GM19043 (cell line): ENCODE results near the gene OR1I1.
"Not testable (repeated sequence)": the region's sequence is repeated elsewhere in the genome, so short reads cannot be mapped to it uniquely, and the experiment has no call there.

Source experiments
- ATAC-seq: cut with Tn5 transposase; IDR thresholded peaks from one replicate; pipeline ENCODE4 v1.9.1; 2021; ENCODE audit warnings: low read depth; ENCODE audit not compliant: unreplicated experiment

The OR1I1 gene

DNA sequence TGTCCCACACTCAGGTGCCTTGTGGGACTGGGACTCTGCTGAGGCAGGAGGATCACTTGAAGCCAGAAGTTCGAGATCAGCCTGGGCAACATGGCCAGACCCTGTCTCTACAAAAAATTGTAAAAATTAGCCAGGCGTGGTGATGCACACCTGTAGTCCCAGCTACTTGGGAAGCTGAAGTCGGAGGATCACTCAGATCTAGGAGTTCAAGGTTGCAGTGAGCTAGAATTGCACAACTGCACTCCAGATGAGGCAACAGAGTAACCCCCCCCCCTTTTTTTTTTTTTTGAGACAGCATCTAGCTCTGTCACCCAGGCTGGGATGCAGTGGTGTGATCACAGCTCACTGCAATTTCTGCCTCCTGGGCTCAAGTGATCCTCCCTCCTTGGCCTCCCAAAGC, 14.2 kb downstream of the OR1I1 start:
- no peak for ATAC-seq

DNA sequence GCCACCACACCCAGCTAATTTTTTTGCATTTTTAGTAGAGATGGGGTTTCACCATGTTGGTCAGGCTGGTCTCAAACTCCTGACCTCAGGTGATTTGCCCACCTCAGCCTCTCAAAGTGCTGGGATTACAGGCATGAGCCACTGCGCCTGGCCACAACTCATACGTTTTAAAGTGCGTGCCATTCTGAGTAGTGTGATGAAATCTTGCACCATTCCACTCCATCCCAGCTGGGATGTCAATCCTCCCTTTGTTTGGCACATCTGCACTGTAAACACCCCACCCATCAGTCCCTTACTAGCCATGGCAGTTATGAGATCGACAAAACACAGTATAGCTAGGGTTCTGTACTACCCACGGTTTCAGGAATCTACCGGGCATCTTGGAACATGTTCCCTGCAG, 16.0 kb downstream of the OR1I1 start:
- ATAC-seq = not testable (repeated sequence)

GRCh38 chr19:15098460-15098859, 16.4 kb downstream of the OR1I1 start:
- ATAC-seq = no peak

- ATAC-seq = no peak
These were observed 17.1 kb downstream of the OR1I1 start for GRCh38 chr19:15099017-15099582.

- no peak for ATAC-seq
These were observed 19.6 kb downstream of the OR1I1 start for GRCh38 chr19:15101479-15102082.

DNA sequence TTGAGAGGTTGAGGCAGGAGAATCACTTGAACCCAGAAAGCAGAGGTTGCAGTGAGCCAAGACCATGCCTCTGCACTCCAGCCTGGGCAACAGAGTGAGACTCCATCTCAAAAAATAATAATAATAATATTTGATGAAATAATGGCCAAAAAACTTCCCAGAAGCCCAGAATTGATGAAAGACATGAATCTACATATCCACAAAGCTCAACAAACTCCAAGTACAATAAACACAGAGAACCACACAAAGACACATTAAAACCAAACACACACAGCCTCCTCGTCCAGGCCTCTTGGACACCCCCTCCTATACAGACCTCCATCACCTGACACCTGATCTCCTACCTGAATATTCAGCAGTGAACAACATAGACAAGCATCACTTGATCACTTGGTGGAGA, 22.0 kb downstream of the OR1I1 start:
- no peak for ATAC-seq

DNA sequence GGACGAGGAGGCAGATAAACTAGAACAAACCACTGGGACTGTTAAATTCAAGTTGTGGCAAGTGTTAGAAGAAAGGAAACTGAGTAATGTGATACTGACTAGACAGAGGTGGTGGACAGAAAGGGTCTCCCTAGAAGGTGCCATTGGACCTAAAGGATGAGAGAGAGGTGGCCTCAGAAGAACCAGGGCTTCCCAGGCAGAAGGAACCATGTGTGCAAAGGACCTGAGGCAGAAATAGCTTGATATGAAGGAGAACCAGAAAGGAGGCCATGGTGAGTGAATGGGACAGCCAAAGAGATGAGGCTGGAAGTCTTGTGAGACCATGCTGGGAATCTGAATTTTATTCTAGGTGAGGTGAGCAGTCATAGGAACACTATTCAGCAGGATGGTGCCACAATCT, 22.4 kb downstream of the OR1I1 start:
- ATAC-seq = no peak

DNA sequence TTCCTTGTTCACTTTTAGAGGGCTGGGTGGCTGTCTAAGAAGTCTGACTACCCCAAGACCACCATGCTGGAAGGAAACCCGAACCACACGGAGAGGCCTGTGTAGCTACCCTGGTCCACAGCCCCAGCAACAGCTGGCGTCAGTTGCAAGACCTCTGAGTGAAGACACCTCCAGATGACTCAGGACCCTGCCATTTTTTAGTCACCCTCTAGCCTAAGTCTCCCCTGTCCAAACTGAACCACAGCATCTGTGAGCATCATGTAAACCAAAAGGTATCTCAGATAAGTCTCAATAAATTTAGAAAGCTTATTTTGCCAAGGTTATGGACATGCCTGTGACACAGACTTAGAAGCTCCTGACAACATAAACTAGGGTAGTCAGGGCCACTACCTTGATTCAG, 23.0 kb downstream of the OR1I1 start:
- no peak for ATAC-seq

DNA sequence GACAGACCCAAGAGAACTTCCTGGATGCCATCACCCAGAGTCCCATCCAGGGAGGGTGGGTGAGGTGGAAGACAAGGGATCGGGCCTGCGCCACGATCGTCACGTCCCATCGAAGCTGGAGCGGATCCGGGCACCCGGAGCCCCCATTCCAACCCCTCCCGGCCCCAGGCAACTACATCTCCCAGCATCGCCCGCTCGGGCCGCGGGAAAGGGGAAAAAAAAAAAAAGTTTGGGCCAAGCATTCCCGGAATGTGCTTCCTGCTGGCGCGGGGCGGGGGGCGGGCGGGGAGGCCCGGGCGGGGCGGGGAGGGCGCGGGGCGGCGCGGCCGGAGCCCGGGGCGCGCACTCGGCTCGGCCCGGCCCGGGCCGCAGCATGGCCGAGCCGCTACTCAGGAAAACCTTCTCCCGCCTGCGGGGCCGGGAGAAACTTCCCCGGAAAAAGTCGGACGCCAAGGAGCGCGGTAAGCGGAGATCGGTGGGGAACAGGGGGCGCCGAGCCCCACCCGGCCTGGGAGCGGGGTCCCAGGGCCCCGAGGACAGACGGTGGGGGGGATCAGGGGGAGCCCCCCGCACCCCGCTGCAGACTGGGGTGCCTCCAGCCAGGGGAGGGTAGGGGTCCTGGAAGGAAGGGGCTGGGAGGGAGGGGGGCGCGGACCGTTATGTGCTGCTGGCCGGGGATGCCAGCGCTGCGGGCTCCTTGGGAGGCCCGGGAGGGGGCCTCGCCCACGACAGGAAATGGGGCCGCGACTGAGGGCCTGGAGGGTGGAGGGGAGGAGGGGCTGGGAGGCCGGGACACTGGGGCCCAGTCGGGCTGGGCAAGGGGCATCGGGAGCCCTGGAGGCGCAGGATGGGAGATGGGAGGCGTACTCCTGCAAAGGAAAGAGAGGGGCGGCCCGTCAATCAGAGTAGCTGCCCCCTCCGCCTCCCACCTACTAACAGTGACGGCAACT, 25.3 kb downstream of the OR1I1 start, which contains the start of gene SYDE1:
TSS of gene SYDE1 (plus strand) at position 341 of the 950 bp plus-strand sequence. CDS start at position 374, 33 bp downstream.
- ATAC-seq = no peak

DNA sequence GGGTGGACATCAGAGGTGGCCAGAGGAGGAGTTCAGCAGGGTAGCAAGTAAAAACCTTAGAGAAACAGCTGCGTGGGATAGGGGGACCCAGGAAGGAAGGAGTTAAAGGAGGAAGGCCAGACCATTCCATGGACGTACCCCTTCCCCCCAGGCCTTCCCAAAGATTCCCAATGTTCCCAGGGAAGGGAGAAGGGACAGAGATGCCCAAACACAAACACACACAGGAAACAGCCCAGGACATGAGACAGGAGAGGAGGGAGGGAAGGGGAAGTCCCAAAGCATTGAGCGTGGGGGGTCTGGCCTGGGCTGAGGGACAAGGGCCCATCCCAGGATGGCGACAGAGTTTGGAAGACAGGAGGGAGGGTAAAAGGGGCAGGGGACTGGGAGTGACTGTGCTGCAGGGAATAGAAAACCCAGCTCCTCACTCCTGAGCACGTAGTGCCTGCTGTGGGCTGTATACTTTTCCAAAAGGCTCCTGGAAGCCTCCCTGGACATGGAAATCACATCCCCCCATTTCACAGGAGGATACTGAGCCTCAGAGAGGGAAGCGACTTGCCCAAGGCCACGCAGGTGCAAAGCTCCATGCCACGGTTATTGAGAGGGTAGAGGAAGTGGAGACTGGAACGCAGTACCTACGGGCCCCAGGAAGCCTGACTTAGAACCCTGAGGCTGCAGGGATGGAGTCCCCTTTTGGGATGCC, 26.3 kb downstream of the OR1I1 start:
- ATAC-seq = no peak

DNA sequence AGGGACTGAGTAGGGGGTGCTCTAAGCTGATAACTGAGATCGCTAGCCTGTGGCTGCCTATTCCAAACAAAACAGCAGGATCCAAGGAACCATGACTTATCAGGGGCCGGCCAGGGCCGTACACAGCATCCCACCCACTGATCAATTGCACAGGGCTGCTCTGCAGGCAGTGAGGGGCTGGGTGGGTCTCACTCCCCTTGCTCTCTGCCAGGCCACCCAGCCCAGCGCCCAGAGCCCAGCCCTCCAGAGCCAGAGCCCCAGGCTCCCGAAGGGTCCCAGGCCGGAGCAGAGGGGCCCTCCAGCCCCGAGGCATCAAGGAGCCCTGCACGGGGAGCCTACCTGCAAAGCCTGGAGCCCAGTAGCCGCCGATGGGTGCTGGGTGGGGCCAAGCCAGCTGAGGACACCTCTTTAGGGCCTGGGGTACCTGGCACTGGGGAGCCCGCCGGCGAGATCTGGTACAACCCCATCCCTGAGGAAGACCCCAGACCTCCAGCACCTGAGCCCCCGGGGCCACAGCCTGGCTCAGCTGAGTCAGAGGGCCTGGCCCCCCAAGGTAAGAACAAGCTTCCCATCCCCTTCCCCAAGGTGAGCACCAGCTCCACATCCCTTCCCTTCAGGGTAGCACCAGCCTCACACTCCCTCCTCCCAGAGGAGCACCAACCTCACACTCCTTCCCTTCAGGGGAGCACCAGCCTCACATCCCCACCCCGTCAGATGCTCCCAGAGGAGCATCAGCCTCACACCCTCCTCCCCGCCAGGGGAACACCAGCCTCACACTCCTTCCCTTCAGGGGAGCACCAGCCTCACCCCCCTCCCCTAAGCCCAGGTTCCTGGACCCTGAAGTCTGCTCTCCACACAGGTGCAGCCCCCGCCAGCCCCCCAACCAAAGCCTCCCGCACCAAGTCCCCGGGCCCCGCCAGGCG, 27.1 kb downstream of the OR1I1 start:
- no peak for ATAC-seq

GRCh38 chr19:15109768-15110417, 27.9 kb downstream of the OR1I1 start:
- no peak for ATAC-seq

DNA sequence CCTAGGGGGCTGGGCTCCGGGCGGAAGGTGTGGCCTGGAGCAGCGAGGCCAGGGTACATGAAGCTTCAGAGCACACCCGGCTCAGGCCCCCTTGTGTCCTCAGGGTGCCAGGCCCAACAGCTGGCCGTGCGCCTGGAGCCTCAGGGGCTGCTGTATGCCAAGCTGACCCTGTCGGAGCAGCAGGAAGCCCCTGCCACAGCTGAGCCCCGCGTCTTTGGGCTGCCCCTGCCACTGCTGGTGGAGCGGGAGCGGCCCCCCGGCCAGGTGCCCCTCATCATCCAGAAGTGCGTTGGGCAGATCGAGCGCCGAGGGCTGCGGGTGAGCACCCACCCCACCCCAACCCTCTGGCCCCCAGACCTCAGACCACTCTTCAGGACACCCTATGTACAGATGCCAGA, 28.4 kb downstream of the OR1I1 start:
- ATAC-seq = no peak

DNA sequence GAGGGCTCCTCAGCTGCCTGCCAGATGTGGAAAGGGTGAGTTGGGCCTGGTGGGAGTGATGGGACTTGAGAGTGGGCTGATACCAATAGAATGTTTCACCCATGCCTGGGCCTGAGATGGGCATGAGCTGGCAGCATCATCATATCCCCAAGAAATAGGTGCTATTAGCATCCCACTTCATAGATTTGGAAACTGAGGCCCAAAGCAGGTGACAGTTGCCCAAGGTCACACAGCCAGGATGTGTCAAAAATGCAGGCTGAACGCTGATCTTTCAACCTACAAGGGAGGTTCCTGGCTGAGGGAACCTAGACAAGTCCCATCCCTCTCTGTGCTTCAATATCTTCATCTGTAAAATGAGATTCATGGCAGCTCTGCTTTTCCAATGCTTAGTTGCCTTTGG, 29.7 kb downstream of the OR1I1 start:
- ATAC-seq = no peak

GRCh38 chr19:15112385-15112784, 30.4 kb downstream of the OR1I1 start:
- no peak for ATAC-seq

GRCh38 chr19:15113245-15114152, 31.5 kb downstream of the OR1I1 start:
- no peak for ATAC-seq

- ATAC-seq = no peak
These were observed 32.1 kb downstream of the OR1I1 start for GRCh38 chr19:15114153-15114540.

- no peak for ATAC-seq
These were observed 33.1 kb downstream of the OR1I1 start for GRCh38 chr19:15115080-15115479.
